Measurements from ENCODE around the gene IL22RA2.

GRCh38 chr6:137116807-137117206, 56.6 kb downstream of the IL22RA2 start:
- TF ChIP-seq CTCF (conservative IDR thresholded peaks at IDR 0.05; ENCODE audit: low read depth, low read length), result no peak
- no peak for TF ChIP-seq EZH2 (IDR thresholded peaks at IDR 0.05; ENCODE audit: borderline replicate concordance, low read depth, low read length, poor library complexity, severe bottlenecking)
